Spleen (tissue), 11 donors: Measurements from ENCODE around the gene SLC12A1. TPM values are rescaled to one million over a fixed set of nuclear protein-coding genes. Genes with fewer than 3 reads are reported as not detected.

ENCODE experiments used
- DNase-seq: peaks from one replicate; pipeline ENCODE4 v3.0.0-alpha.2; 2020
- H3K27ac ChIP-seq, 8 donors: fragments of 200-600 bp; sonication (generic) in 7 of 8; 1 replicate in 4 of 8; 2 replicates in 4 of 8; pipeline versions ENCODE4 v1.5.0 to v1.8.0; 2016 to 2021; ENCODE audit warnings: inconsistent platforms in 4 of 8, mild to moderate bottlenecking in 4 of 8, moderate library complexity in 1 of 8
- H3K27me3 ChIP-seq, 7 donors: fragments of 200-600 bp; sonication (generic) in 6 of 7; replicated peaks in 1 of 7; 1 replicate in 4 of 7; 2 replicates in 3 of 7; pipeline versions ENCODE4 v1.5.0 to v1.8.0; 2016 to 2021; ENCODE audit warnings: inconsistent platforms in 3 of 7, mild to moderate bottlenecking in 1 of 7
- H3K36me3 ChIP-seq, 6 donors: fragments of 200-600 bp; sonication (generic) in 5 of 6; 1 replicate in 4 of 6; 2 replicates in 2 of 6; pipeline versions ENCODE4 v1.5.0 to v1.8.0; 2016 to 2021; ENCODE audit warnings: inconsistent platforms in 2 of 6
- H3K4me1 ChIP-seq, 6 donors: fragments of 200-600 bp; sonication (generic) in 5 of 6; 1 replicate in 3 of 6; 2 replicates in 3 of 6; pipeline versions ENCODE4 v1.5.0 to v1.8.0; 2016 to 2021; ENCODE audit warnings: inconsistent platforms in 3 of 6
- H3K4me3 ChIP-seq, 8 donors: fragments of 200-600 bp; sonication (generic) in 7 of 8; 1 replicate in 4 of 8; 2 replicates in 4 of 8; pipeline versions ENCODE4 v1.5.0 to v1.8.0; 2016 to 2021; ENCODE audit warnings: inconsistent platforms in 4 of 8, mild to moderate bottlenecking in 4 of 8, moderate library complexity in 2 of 8
- H3K9me3 ChIP-seq, 8 donors: fragments of 200-600 bp; sonication (generic) in 7 of 8; 1 replicate in 4 of 8; 2 replicates in 4 of 8; pipeline versions ENCODE4 v1.5.0 to v1.8.0; 2016 to 2021; ENCODE audit warnings: inconsistent platforms in 4 of 8
- CTCF ChIP-seq, 11 experiments: fragments of 200-600 bp in 7 of 11; fragments of 450-650 bp in 4 of 11; sonication (generic) in 4 of 11; IDR thresholded peaks in 8 of 11; conservative IDR thresholded peaks in 3 of 11; 1 replicate in 7 of 11; 2 replicates in 4 of 11; pipeline versions ENCODE4 v1.4.0 to v1.8.0; 2016 to 2021; ENCODE audit warnings: antibody characterized with exemption in 11 of 11, inconsistent platforms in 4 of 11, mild to moderate bottlenecking in 1 of 11
- POLR2A ChIP-seq, 3 donors: fragments of 450-650 bp; IDR thresholded peaks; one replicate each; pipeline ENCODE4 v1.5.1; 2017; ENCODE audit warnings: antibody characterized with exemption in 3 of 3, mild to moderate bottlenecking in 1 of 3
- POLR2AphosphoS5 ChIP-seq, 3 donors: sonication (generic); formaldehyde crosslinking; IDR thresholded peaks; one replicate each; pipeline ENCODE4 v1.5.1; 2017; ENCODE audit warnings: antibody characterized with exemption in 3 of 3
- WGBS, 5 donors: extraction: QIAGEN DNeasy Blood & Tissue Kit in 3 of 5; methylation state at CpG; one replicate each; pipeline versions ENCODE4 v1.1.5 to v1.1.7; 2013 to 2018; 5-methylcytosine and 5-hydroxymethylcytosine counted together
- intact Hi-C: fragments of 100-400 bp; cut with DNase I; formaldehyde crosslinking; loops from one replicate; pipeline ENCODE4 v1.15.0; 2023; ENCODE audit warnings: low total_unique reads
- polyA plus RNA-seq, 3 donors: library from polyadenylated mRNA; stranded (reverse); fragments of 200-250 nt; gene quantifications; one replicate each; pipeline ENCODE4 v1.2.1, GENCODE V29; 2013
- total RNA-seq, 7 donors: library from RNA; depleted of rRNA in 3 of 7; stranded (reverse); fragments of >200 nt in 3 of 7; fragmentation: NEBNext Ultra II Directional in 4 of 7; extraction: Animal tissue kit (Norgen Biotek cat#: 25700) in 4 of 7; gene quantifications; one replicate each; pipeline versions ENCODE4 v1.1.0 to v1.2.1, GENCODE V29; 2016 to 2021
- donor health status: healthy with polysubstance abuse.
- donor health status: DM: no; HTN: no; CAD: no; lungs with moderate emphysema.
- donor health status: DM: no; HTN: no; CAD: no.
- donor health status: Bipolar disorder and iron deficiency.
- donor health status: healthy.
- donor health status: DM: no; HTN: no; CAD: no.
- donor health status: DM: yes; HTN: yes; CAD: no.

SLC12A1 gene
- total and polyA plus RNA-seq, 10 donors: 0.02 TPM; not detected in 8

- 90 to 95% (median 92%) methylated on average over 4 of the region's 4 CpGs for WGBS, 5 donors
- intact Hi-C loops: no loop called here
These were observed 15.8 kb downstream of the SLC12A1 start for GRCh38 chr15:48221885-48222284.

GRCh38 chr15:48222627-48223026 lies 16.5 kb downstream of the SLC12A1 start:
- H3K4me1 ChIP-seq: no peaks in the 10 kb centered on the region
- TF ChIP-seq CTCF (IDR thresholded peaks at IDR 0.05 in 8 of 11, conservative IDR thresholded peaks at IDR 0.05 in 3 of 11) (no peak), POLR2AphosphoS5 (IDR thresholded peaks at IDR 0.05) (no peak), POLR2A (IDR thresholded peaks at IDR 0.05) (no peak)
- H3K27ac ChIP-seq: no peak overlapping the region
- H3K36me3 ChIP-seq: no peaks in the 10 kb centered on the region
- 38 to 74% (median 61%) methylated on average over 1 of the region's 1 CpG for WGBS, 5 donors
- no peaks in the 10 kb centered on the region for H3K9me3 ChIP-seq
- intact Hi-C loops: no loop called here
- DNase-seq: no peak
- H3K27me3 ChIP-seq: no peaks in the 10 kb centered on the region
- no peak overlapping the region for H3K4me3 ChIP-seq

More at GRCh38 chr15:48221885-48222284, 15.8 kb downstream of the SLC12A1 start:
- DNase-seq: no peak
- Histone ChIP-seq H3K36me3 (no peaks in the 10 kb centered on the region), H3K9me3 (no peaks in the 10 kb centered on the region), H3K27me3 (no peaks in the 10 kb centered on the region), H3K4me1 (no peaks in the 10 kb centered on the region), H3K4me3 (no peak overlapping the region), H3K27ac (no peak overlapping the region)
- TF ChIP-seq POLR2AphosphoS5 (IDR thresholded peaks at IDR 0.05) (no peak), POLR2A (IDR thresholded peaks at IDR 0.05) (no peak), CTCF (IDR thresholded peaks at IDR 0.05 in 8 of 11, conservative IDR thresholded peaks at IDR 0.05 in 3 of 11) (no peak)

GRCh38 chr15:48225771-48226170 lies 19.7 kb downstream of the SLC12A1 start:
- TF ChIP-seq CTCF (IDR thresholded peaks at IDR 0.05 in 8 of 11, conservative IDR thresholded peaks at IDR 0.05 in 3 of 11) (no peak), POLR2AphosphoS5 (IDR thresholded peaks at IDR 0.05) (no peak), POLR2A (IDR thresholded peaks at IDR 0.05) (no peak)
- H3K36me3 ChIP-seq: no peaks in the 10 kb centered on the region
- H3K27me3 ChIP-seq: no peaks in the 10 kb centered on the region
- H3K27ac ChIP-seq: no peak overlapping the region
- DNase-seq: no peak
- intact Hi-C loops: no loop called here
- 63 to 83% (median 74%) methylated on average over 3 of the region's 3 CpGs for WGBS, 5 donors
- no peaks in the 10 kb centered on the region for H3K4me1 ChIP-seq
- H3K4me3 ChIP-seq: no peak overlapping the region
- H3K9me3 ChIP-seq: no peaks in the 10 kb centered on the region

- intact Hi-C loops: no loop called here
- WGBS, 5 donors: 74 to 88% (median 79%) methylated on average over 5 of the region's 5 CpGs
These were observed 24.4 kb downstream of the SLC12A1 start for GRCh38 chr15:48230498-48230897.

More at GRCh38 chr15:48230498-48230897, 24.4 kb downstream of the SLC12A1 start:
- no peak for TF ChIP-seq CTCF (IDR thresholded peaks at IDR 0.05 in 8 of 11, conservative IDR thresholded peaks at IDR 0.05 in 3 of 11)
- TF ChIP-seq POLR2AphosphoS5 (IDR thresholded peaks at IDR 0.05): no peak
- no peak for TF ChIP-seq POLR2A (IDR thresholded peaks at IDR 0.05)
- no peak overlapping the region for H3K4me3 ChIP-seq
- H3K27ac ChIP-seq: no peak overlapping the region
- no peaks in the 10 kb centered on the region for H3K27me3 ChIP-seq
- no peak for DNase-seq
- no peaks in the 10 kb centered on the region for H3K4me1 ChIP-seq
- H3K9me3 ChIP-seq: no peaks in the 10 kb centered on the region
- H3K36me3 ChIP-seq: no peaks in the 10 kb centered on the region
